Central memory CD8-positive, alpha-beta T cell (primary cell): ENCODE results near the gene ABCC11.

ENCODE experiments used
- ATAC-seq: fragments of 150-1000 bp; cut with Tn5 transposase; replicated peaks from 2 replicates; pipeline ENCODE4 v1.10.0; 2022; ENCODE audit warnings: mild to moderate bottlenecking, moderate FRiP score, moderate number of reproducible peaks; ENCODE audit not compliant: poor library complexity, severe bottlenecking; ENCODE audit errors: extremely low read depth
- DNase-seq, 2 donors: peaks; one replicate each; pipeline ENCODE4 v3.0.0; 2021; ENCODE audit warnings: low spot score in 2 of 2
- H3K27ac Mint-ChIP-seq: one replicate; pipeline ENCODE4 v1.8.0; 2022; ENCODE audit warnings: low read depth, mild to moderate bottlenecking, moderate library complexity, mixed read lengths
- H3K27me3 Mint-ChIP-seq: one replicate; pipeline ENCODE4 v1.8.0; 2022; ENCODE audit warnings: mixed read lengths
- H3K36me3 Mint-ChIP-seq: one replicate; pipeline ENCODE4 v1.8.0; 2022; ENCODE audit warnings: mild to moderate bottlenecking, moderate library complexity, mixed read lengths; ENCODE audit not compliant: insufficient read depth
- H3K4me1 Mint-ChIP-seq: one replicate; pipeline ENCODE4 v1.8.0; 2022; ENCODE audit warnings: mixed read lengths
- H3K4me3 Mint-ChIP-seq: one replicate; pipeline ENCODE4 v1.8.0; 2022; ENCODE audit warnings: mild to moderate bottlenecking, moderate library complexity, mixed read lengths
- H3K9me3 Mint-ChIP-seq: one replicate; pipeline ENCODE4 v1.8.0; 2022; ENCODE audit warnings: mixed read lengths

Gene ABCC11

DNA sequence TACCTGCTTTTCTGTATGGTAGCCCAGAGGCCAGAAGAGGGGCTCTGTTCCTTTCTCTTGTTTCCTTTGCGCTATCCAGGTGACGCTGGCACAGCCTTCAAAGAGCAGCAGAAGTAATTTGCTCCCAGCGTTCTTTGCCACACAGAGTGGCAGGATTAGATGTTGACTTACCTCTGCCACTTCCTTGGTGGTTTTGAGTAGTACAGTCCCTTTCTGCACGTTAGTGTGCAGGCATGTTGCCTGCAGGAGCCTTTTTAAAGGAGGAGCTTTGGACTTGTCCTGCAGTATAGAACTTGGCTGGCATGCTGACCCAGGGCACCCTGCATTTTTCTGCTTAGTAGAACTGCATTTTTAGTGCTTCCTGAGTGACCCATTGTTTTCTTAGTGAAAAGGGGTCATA lies at the start of gene ABCC11:
ABCC11 (minus strand) TSS at position 229 of the 400 bp plus-strand sequence. CDS start 15,618 bp downstream, outside the sequence.
- peak within 1 kb of the TSS; percentile 96 for H3K27ac Mint-ChIP-seq
- ATAC-seq, result no peak
- peaks cover 38% of the 10 kb centered on the region for H3K4me1 Mint-ChIP-seq
- no peaks in the 10 kb centered on the region for H3K9me3 Mint-ChIP-seq
- no peaks in the 10 kb centered on the region for H3K27me3 Mint-ChIP-seq
- no peak for DNase-seq
- peak within 1 kb of the TSS; percentile 96 for H3K4me3 Mint-ChIP-seq
- peaks cover 9% of the 10 kb centered on the region for H3K36me3 Mint-ChIP-seq

DNA sequence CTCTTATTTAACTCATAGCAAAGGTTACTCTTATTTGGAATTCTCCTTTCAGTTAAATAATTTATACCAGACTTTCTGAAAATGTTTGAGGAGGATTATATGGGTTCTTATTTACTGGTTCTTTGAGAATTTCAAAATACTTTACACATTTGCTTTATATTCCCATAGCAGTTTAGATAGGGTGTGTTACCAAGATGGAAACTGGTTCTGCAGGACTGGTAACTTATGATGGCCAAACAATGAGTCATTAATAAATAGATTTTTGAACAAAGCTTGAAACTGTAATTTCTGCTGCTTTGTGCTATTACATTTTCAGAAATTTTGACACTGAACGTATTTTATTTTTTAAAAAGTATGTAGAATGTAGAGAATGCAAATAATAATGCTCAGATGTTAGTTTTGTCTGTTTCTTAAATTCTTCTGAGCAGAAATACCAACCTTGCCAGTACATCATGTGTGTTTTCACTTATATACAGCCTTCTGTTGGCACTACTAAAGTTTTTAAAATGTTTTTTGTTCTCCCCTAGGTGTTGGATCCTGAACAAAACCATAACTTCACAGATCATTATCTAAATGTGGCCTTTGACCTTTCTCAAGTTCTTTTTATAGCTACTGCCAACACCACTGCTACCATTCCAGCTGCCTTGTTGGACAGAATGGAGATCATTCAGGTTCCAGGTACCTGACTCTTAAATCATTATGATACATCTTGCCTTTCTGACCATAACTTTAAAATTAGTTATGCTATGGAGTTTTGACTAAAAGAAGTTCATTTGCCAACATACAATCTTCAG lies 48.3 kb upstream of the ABCC11 start:
- no peaks in the 10 kb centered on the region for H3K27me3 Mint-ChIP-seq
- peaks cover 3% of the 10 kb centered on the region for H3K4me1 Mint-ChIP-seq
- peaks cover 49% of the 10 kb centered on the region for H3K36me3 Mint-ChIP-seq
- ATAC-seq, result no peak
- H3K4me3 Mint-ChIP-seq, result no peak overlapping the region
- no peak for DNase-seq
- no peak overlapping the region for H3K27ac Mint-ChIP-seq
- no peaks in the 10 kb centered on the region for H3K9me3 Mint-ChIP-seq

DNA sequence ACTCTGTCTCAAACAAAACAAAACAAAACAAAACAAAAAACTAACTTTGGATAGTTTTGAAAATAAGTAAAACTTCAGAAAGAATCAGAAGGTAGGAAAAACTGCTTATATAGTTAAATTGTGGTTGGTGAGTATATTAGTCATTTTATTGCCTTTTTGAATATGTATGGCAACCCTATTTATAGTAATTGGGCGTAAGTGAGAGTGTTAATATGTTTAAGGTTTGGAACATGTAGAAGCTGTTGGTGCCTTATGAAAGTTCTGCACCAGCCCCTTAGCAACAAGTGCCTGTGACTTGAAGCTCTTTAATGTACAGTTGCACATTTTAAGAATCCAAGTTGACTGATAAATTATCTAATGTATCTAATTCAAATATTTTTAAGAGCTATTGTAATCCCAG lies 47.4 kb upstream of the ABCC11 start:
- Mint-ChIP-seq H3K9me3 (no peaks in the 10 kb centered on the region), H3K36me3 (peaks cover 44% of the 10 kb centered on the region), H3K4me1 (peaks cover 10% of the 10 kb centered on the region), H3K4me3 (no peak overlapping the region), H3K27me3 (no peaks in the 10 kb centered on the region), H3K27ac (no peak overlapping the region)
- ATAC-seq, result no peak
- no peak for DNase-seq

DNA sequence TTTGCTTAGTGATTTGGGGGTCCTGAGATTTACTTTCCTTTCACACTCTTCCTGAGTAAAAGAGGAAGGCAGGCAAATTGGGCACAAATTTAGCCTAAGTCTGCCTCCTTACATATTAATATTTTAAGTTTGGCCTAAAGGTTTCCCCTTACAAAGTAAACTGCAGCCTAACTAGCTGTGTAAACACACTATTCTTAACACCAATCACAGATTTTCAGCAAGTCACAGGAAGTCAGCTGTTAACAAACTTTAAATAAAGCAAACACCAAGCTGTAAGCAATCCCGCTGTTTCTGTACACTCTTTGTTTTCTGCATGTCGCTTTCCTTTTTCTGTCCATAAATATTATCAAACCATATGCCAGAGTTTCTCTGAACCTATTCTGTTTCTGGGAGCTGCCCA lies 45.1 kb upstream of the ABCC11 start:
- ATAC-seq (no peak), DNase-seq (no peak)
- Mint-ChIP-seq H3K36me3 (peaks cover 37% of the 10 kb centered on the region), H3K27ac (no peak overlapping the region), H3K4me1 (peaks cover 15% of the 10 kb centered on the region), H3K4me3 (no peak overlapping the region), H3K9me3 (no peaks in the 10 kb centered on the region), H3K27me3 (no peaks in the 10 kb centered on the region)

DNA sequence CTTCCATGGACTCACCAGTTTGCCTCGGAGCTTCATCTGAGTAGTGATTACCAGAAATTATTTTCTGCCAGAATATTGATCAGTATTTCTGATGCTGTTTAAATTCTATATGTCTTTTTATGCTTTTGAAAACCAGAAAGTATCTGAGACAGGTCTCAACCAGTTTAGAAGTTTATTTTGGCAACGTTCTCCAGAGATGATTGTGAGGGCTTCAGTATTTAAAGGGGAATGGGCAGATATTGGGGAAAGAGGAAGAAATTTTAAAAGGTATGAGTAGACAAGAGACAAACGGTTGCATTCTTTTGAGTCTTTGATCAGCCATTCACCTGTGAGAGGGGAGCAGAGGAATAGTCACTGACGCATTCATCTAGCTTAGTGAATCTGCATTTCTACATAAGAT lies 44.4 kb upstream of the ABCC11 start:
- H3K4me1 Mint-ChIP-seq, result peaks cover 15% of the 10 kb centered on the region
- H3K36me3 Mint-ChIP-seq, result peaks cover 31% of the 10 kb centered on the region
- H3K9me3 Mint-ChIP-seq, result no peaks in the 10 kb centered on the region
- no peaks in the 10 kb centered on the region for H3K27me3 Mint-ChIP-seq
- no peak overlapping the region for H3K27ac Mint-ChIP-seq
- no peak for ATAC-seq
- H3K4me3 Mint-ChIP-seq, result no peak overlapping the region
- DNase-seq, result no peak

DNA sequence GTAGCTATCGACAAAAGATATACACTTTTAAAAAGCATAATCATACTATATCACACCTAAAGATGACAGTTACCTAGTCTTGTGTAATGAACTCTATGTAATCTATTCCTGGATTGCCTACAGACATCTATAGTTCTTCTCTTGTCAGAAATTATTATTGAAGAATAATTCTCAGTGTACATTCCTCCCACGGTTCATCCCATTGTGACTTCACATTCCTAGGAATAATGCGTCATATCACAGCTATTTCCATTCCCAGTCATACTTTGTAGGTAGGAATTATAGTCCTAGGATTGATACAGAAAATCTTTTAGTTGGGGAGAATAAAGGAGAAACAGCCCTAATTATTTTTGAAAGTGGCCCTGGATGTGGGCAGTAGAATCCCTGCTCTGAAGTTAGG lies 44.0 kb upstream of the ABCC11 start:
- peaks cover 32% of the 10 kb centered on the region for H3K36me3 Mint-ChIP-seq
- peaks cover 15% of the 10 kb centered on the region for H3K4me1 Mint-ChIP-seq
- no peaks in the 10 kb centered on the region for H3K27me3 Mint-ChIP-seq
- H3K27ac Mint-ChIP-seq, result no peak overlapping the region
- ATAC-seq (no peak), DNase-seq (no peak)
- H3K4me3 Mint-ChIP-seq, result no peak overlapping the region
- no peaks in the 10 kb centered on the region for H3K9me3 Mint-ChIP-seq

DNA sequence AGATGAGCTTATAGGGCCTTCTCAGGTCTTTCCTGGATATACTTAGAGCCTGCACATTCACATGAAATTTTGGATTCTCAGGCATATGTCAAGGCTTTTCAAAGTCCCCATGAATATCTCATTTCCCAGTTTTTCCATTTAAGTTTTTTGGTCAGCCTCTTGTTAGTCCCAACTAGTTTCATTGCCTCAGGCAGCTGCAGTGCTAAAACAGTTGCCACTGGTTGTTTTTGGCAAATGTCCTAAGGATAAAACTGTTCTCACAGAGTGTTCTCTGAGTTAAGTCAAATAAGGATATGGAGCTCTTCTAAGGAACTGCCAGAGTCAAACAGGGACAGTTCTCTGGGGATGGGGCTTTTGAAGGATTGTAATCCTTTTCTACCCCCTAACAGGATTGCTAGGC lies 39.9 kb upstream of the ABCC11 start:
- Mint-ChIP-seq H3K27ac (no peak overlapping the region), H3K4me3 (no peak overlapping the region), H3K4me1 (peaks cover 50% of the 10 kb centered on the region), H3K36me3 (peaks cover 20% of the 10 kb centered on the region), H3K9me3 (no peaks in the 10 kb centered on the region), H3K27me3 (no peaks in the 10 kb centered on the region)
- no peak for DNase-seq
- ATAC-seq, result no peak

DNA sequence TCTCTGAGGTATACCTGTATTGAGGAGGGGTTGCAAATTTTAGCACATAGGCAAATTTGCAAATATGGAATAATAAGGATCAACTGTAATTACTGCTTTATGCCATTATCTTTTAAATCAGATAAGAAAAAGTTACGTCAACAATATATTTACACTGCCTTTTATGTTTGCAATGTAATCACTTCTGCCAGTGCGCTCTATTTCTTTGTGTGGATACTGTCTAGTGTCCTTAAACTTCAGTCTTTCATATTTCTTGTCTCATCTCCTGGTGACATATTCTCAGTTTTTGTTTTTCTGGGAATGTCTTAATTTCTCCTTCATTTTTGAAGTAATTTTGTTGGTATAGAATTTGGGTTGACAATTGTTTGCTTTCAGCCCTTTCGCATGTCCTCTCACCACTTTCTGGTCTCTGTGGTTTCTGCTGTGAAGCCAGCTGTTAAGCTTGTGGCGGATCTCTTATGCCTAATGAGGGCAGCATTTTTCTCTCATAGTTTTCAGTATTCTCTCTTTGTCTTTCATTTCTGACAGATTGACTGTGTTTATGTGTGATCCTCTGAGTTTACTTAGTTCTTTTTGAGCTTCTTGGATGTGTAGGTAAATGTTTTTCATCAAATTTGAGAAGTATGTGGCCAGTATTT lies 37.6 kb upstream of the ABCC11 start:
- peak overlapping the region; percentile 37 for H3K4me3 Mint-ChIP-seq
- H3K27me3 Mint-ChIP-seq, result no peaks in the 10 kb centered on the region
- no peak for DNase-seq
- H3K4me1 Mint-ChIP-seq, result peaks cover 40% of the 10 kb centered on the region
- peaks cover 16% of the 10 kb centered on the region for H3K36me3 Mint-ChIP-seq
- ATAC-seq, result peak; percentile 58
- H3K9me3 Mint-ChIP-seq, result no peaks in the 10 kb centered on the region
- peak overlapping the region; percentile 9 for H3K27ac Mint-ChIP-seq

DNA sequence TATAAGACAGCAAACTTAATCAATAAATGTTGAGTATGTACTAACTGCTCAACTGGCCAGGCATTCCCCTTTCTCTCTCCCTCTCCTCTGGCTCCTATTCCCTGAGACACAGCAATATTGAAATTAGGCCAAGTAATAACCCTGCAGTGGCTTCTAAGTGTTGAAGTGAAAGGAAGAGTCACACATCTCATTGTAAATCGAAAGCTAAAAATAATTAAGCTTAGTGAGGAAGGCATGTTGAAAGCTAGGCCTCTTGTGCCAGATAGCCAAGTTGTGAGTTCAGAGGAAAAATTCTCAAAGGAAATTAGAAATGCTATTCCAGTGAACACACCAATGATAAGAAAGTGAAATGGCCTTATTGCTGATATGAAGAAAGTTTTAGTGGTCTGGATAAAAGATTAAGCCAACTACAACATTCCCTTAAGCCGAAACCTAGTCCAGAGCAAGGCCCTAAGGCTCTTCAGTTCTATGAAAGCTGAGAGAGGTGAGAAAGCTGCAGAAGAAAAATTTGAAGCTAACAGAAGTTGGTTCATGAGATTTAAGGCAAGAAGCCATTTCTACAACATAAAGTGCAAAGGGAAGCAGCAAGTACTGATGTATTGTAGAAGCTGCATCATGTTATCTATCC lies 35.4 kb upstream of the ABCC11 start:
- no peak overlapping the region for H3K4me3 Mint-ChIP-seq
- no peaks in the 10 kb centered on the region for H3K27me3 Mint-ChIP-seq
- H3K9me3 Mint-ChIP-seq, result no peaks in the 10 kb centered on the region
- peaks cover 28% of the 10 kb centered on the region for H3K36me3 Mint-ChIP-seq
- no peak for DNase-seq
- H3K4me1 Mint-ChIP-seq, result peaks cover 34% of the 10 kb centered on the region
- H3K27ac Mint-ChIP-seq, result no peak overlapping the region
- ATAC-seq, result no peak

DNA sequence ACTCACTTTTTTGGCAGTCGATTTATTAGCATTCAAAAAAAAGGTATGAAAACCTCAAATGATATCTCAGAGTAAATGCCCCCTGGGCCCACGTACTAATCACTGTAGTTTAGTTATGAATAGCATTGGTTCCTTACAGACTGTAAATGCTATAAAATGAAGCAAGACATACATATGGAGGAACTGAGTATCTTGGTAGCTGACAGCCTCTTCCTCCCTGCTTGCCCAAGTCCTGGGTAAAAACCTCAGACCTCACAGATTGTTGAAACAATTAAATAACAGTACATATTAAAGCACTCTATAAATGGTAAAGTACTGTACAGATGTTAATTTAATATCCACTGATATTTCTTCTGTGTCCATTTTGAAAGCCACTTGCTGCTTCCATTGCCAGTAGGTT lies 33.2 kb upstream of the ABCC11 start:
- Mint-ChIP-seq H3K4me1 (peaks cover 29% of the 10 kb centered on the region), H3K36me3 (peaks cover 28% of the 10 kb centered on the region), H3K4me3 (no peak overlapping the region), H3K9me3 (no peaks in the 10 kb centered on the region), H3K27ac (no peak overlapping the region), H3K27me3 (no peaks in the 10 kb centered on the region)
- DNase-seq (no peak), ATAC-seq (no peak)

DNA sequence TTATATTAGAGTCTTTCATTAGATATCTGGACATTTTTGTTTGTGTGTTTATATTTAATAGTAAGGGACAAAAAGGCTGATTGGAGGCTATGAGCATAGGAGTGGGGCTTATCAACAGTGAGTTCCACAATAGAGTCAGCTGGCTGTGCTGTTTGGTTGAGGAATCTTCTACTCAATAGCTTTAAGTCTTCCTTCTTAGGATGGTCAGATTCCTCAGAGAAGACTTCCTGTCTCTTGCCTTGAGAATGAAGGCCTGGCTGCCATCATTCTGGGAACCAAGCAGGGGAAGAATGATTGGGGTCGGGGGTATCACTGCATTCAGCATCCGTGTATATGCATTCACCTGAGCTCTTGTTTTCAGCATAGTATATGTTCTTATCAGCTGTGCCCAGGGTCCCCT lies 31.9 kb upstream of the ABCC11 start:
- Mint-ChIP-seq H3K27ac (no peak overlapping the region), H3K4me1 (peaks cover 15% of the 10 kb centered on the region), H3K36me3 (peaks cover 31% of the 10 kb centered on the region), H3K4me3 (no peak overlapping the region), H3K9me3 (no peaks in the 10 kb centered on the region), H3K27me3 (no peaks in the 10 kb centered on the region)
- ATAC-seq (no peak), DNase-seq (no peak)

DNA sequence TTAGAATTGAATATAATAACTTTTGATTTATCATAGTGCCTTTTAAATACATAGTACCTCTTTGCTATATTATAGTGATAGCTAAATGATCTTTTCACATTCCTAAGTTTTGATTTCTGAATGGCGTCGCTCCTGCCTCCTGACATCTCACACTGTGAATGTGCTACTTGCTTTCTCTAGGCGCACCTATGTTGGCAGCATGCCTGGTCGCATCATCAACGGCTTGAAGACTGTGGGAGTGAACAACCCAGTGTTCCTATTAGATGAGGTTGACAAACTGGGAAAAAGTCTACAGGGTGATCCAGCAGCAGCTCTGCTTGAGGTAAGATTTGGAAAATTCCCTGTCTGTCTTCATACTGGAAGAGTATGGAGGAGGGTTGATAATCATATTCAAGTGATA lies 29.8 kb upstream of the ABCC11 start:
- no peaks in the 10 kb centered on the region for H3K9me3 Mint-ChIP-seq
- H3K4me3 Mint-ChIP-seq, result no peak overlapping the region
- no peaks in the 10 kb centered on the region for H3K4me1 Mint-ChIP-seq
- ATAC-seq, result no peak
- H3K27ac Mint-ChIP-seq, result no peak overlapping the region
- H3K27me3 Mint-ChIP-seq, result no peaks in the 10 kb centered on the region
- DNase-seq, result no peak
- peaks cover 37% of the 10 kb centered on the region for H3K36me3 Mint-ChIP-seq

DNA sequence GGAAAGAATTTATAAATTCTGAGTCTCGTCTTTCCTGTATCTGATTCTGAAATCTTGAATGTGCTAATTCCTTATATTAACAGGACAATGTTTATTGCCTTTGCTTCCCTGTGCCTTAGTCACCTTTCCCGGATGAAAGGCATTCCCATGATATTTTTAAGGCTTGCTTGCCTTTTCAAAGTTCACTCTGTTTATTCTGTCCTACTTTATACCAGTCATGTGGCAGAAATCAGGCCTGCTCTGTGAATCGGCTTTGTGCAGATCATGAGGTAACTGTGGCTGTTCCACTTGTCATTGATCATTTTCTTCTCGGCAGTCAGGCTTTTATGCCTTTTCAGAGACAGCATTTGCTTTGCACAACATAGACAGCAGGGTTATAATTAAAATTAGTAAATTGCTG lies 28.8 kb upstream of the ABCC11 start:
- Mint-ChIP-seq H3K27ac (no peak overlapping the region), H3K36me3 (peaks cover 41% of the 10 kb centered on the region), H3K4me1 (no peaks in the 10 kb centered on the region)

More for the DNA sequence above, 28.8 kb upstream of the ABCC11 start:
- ATAC-seq (no peak), DNase-seq (no peak)
- Mint-ChIP-seq H3K9me3 (no peaks in the 10 kb centered on the region), H3K27me3 (no peaks in the 10 kb centered on the region), H3K4me3 (no peak overlapping the region)
